GM12878 (cell line): ENCODE data around the gene SMAD2. TPM values are rescaled to one million over a fixed set of nuclear protein-coding genes. Genes with fewer than 3 reads are reported as not detected.

ENCODE experiments used
- ATAC-seq: fragments of 200-7000 bp; cut with Tn5 transposase; 3 replicates; pipeline ENCODE4 v1.9.1; 2020; ENCODE audit warnings: mild to moderate bottlenecking, moderate library complexity
- BruUV-seq: library from RNA; stranded (reverse); fragments of 400-500 nt; replicated peaks from 2 replicates; lab custom pipeline; 2021; lab: Mats Ljungman, UMichigan
- CTCF ChIA-PET: fragments of 300-600 bp; sonication (Branson Sonifier 250); formaldehyde crosslinking; extraction: SDS; loops from one replicate; lab custom pipeline; 2021; ENCODE audit warnings: inconsistent platforms; lab: Yijun Ruan, JAX
- POLR2A ChIA-PET: fragments of 350-600 bp; formaldehyde crosslinking; extraction: SDS; loops from one replicate; lab custom pipeline; 2021; ENCODE audit warnings: inconsistent platforms; lab: Charles Lee
- RAD21 ChIA-PET: fragments of 300-600 bp; sonication (Branson Sonifier 250); formaldehyde crosslinking; loops from one replicate; lab custom pipeline; 2023; ENCODE audit warnings: antibody characterized with exemption; ENCODE audit not compliant: unreplicated experiment; lab: Charles Lee
- SMC1A ChIA-PET: fragments of 300-600 bp; sonication (Branson Sonifier 250); formaldehyde crosslinking; loops from one replicate; lab custom pipeline; 2023; ENCODE audit not compliant: unreplicated experiment, uncharacterized antibody; lab: Charles Lee
- DNase-seq: peaks from one replicate; pipeline ENCODE4 v3.0.0-alpha.2; 2011; ENCODE audit warnings: low read depth, low spot score
- FAIRE-seq: peaks from 3 replicates; lab custom pipeline; 2011; peaks lifted over from hg19 to GRCh38; lab: Jason Lieb, UNC
- H2AFZ ChIP-seq: 2 replicates; pipeline ENCODE4 v1.6.0; 2011; ENCODE audit warnings: low read depth, low read length, control low read depth; ENCODE audit not compliant: control insufficient read depth
- H3K27ac ChIP-seq: 2 replicates; pipeline ENCODE4 v1.5.1; 2011; ENCODE audit warnings: control low read depth; ENCODE audit not compliant: control insufficient read depth, insufficient read depth
- H3K27me3 ChIP-seq, 2 experiments: replicated peaks in 1 of 2; 2 replicates each; pipeline versions ENCODE4 v1.6.0 to v1.6.1; 2011; ENCODE audit warnings: low read length in 1 of 2; ENCODE audit not compliant: control insufficient read depth in 2 of 2, insufficient read depth in 2 of 2
- H3K36me3 ChIP-seq, 2 experiments: 2 replicates each; pipeline ENCODE4 v1.5.1; 2011; ENCODE audit warnings: low read length in 1 of 2; ENCODE audit not compliant: control insufficient read depth in 2 of 2, insufficient read depth in 2 of 2
- H3K4me1 ChIP-seq: 2 replicates; pipeline ENCODE4 v1.6.1; 2011; ENCODE audit warnings: mild to moderate bottlenecking, low read length, moderate library complexity, mixed read lengths; ENCODE audit not compliant: control insufficient read depth, insufficient read depth
- H3K4me2 ChIP-seq: 2 replicates; pipeline ENCODE4 v1.6.0; 2011; ENCODE audit warnings: control low read depth; ENCODE audit not compliant: control insufficient read depth, insufficient read depth
- H3K4me3 ChIP-seq: fragments of 200-600 bp; sonication (generic); 2 replicates; pipeline ENCODE4 v1.5.1; 2016
- H3K79me2 ChIP-seq: 2 replicates; pipeline ENCODE4 v1.6.0; 2011; ENCODE audit warnings: low read length; ENCODE audit not compliant: control insufficient read depth, insufficient read depth
- H3K9ac ChIP-seq: 2 replicates; pipeline ENCODE4 v1.8.0; 2011; ENCODE audit warnings: low read length, control low read depth, mixed read lengths; ENCODE audit not compliant: control insufficient read depth, insufficient read depth
- H3K9me3 ChIP-seq: replicated peaks from 3 replicates; pipeline ENCODE4 v1.5.1; 2011; ENCODE audit warnings: mild to moderate bottlenecking, low read length; ENCODE audit not compliant: control insufficient read depth, insufficient read depth
- H4K20me1 ChIP-seq: 2 replicates; pipeline ENCODE4 v1.6.0; 2011; ENCODE audit not compliant: control insufficient read depth, insufficient read depth
- CREB1 ChIP-seq: IDR thresholded peaks from 2 replicates; pipeline ENCODE4 v1.6.1; 2012; ENCODE audit warnings: low read depth, mild to moderate bottlenecking, inconsistent platforms
- EED ChIP-seq: sonication (generic); IDR thresholded peaks from 2 replicates; pipeline ENCODE4 v1.6.1; 2016; ENCODE audit warnings: antibody characterized with exemption, low read depth
- EP300 ChIP-seq, 2 experiments: fragments of 150-350 bp in 1 of 2; IDR thresholded peaks; 2 replicates each; pipeline ENCODE4 v1.6.1; 2011 to 2012; ENCODE audit warnings: low read depth in 2 of 2, low read length in 2 of 2, borderline replicate concordance in 1 of 2, improper control_type of control experiment in 1 of 2, inconsistent platforms in 1 of 2; ENCODE audit not compliant: control insufficient read depth in 1 of 2
- FOXK2 ChIP-seq: fragments of 450-650 bp; IDR thresholded peaks from 2 replicates; pipeline ENCODE4 v1.6.1; 2017; ENCODE audit warnings: mild to moderate bottlenecking, moderate library complexity
- FOXM1 ChIP-seq: IDR thresholded peaks from 2 replicates; pipeline ENCODE4 v1.6.1; 2012; ENCODE audit warnings: low read depth, mild to moderate bottlenecking, inconsistent platforms, low read length, moderate library complexity
- IRF4 ChIP-seq: IDR thresholded peaks from 2 replicates; pipeline ENCODE4 v1.6.1; 2011; ENCODE audit warnings: low read depth, low read length
- NFXL1 ChIP-seq: fragments of 450-650 bp; IDR thresholded peaks from 2 replicates; pipeline ENCODE4 v1.6.1; 2017; ENCODE audit warnings: antibody characterized with exemption, mild to moderate bottlenecking, borderline replicate concordance
- PML ChIP-seq: IDR thresholded peaks from 2 replicates; pipeline ENCODE4 v1.6.1; 2012; ENCODE audit warnings: low read length, inconsistent platforms
- POU2F2 ChIP-seq: IDR thresholded peaks from 3 replicates; pipeline ENCODE4 v1.6.1; 2011; ENCODE audit warnings: low read depth, mild to moderate bottlenecking, low read length, borderline replicate concordance
- SMAD5 ChIP-seq: IDR thresholded peaks from 2 replicates; pipeline ENCODE4 v1.6.1; 2016; ENCODE audit warnings: antibody characterized with exemption, low read depth
- ZBTB40 ChIP-seq: fragments of 450-650 bp; IDR thresholded peaks from 2 replicates; pipeline ENCODE4 v1.6.1; 2016; ENCODE audit warnings: mild to moderate bottlenecking, moderate library complexity, borderline replicate concordance
- WGBS: methylation state at CpG from one replicate; pipeline ENCODE4 v1.1.6; 2016; ENCODE audit warnings: low lambda C conversion rate; ENCODE audit not compliant: insufficient replicate concordance, insufficient coverage; ENCODE audit errors: missing lambda C conversion rate; 5-methylcytosine and 5-hydroxymethylcytosine counted together
- in situ Hi-C: fragments of 300-500 bp; cut with MboI; formaldehyde crosslinking; loops from 9 replicates; pipeline ENCODE4 v1.14.3; 2018; ENCODE audit warnings: mixed read lengths
- intact Hi-C: fragments of 100-400 bp; cut with micrococcal nuclease; formaldehyde crosslinking; loops from one replicate; pipeline ENCODE4 v1.14.2; 2022; ENCODE audit not compliant: unreplicated experiment
- polyA plus RNA-seq, 11 experiments: library from polyadenylated mRNA; depleted of rRNA in 4 of 11; unstranded in 6 of 11; stranded (reverse) in 5 of 11; fragments of >200 nt; fragmentation: Nextera tagmentation in 4 of 11; fragmentation: Illumina TruSeq in 1 of 11; extraction: Ambion mirVana in 4 of 11; extraction: Trizol in 1 of 11; gene quantifications; 1 replicate in 1 of 11; 2 replicates in 10 of 11; pipeline versions ENCODE4 v1.2.1 to v1.2.3, GENCODE V29; 2011 to 2016; ENCODE audit warnings: inconsistent platforms in 2 of 11, missing spikeins in 2 of 11, low read depth in 1 of 11
- total RNA-seq, 4 experiments: library from RNA; depleted of rRNA in 3 of 4; stranded (reverse); fragments of >200 nt in 3 of 4; fragmentation: Illumina TruSeq in 1 of 4; extraction: Trizol in 1 of 4; gene quantifications; 2 replicates each; pipeline versions ENCODE4 v1.2.1 to v1.2.3, GENCODE V29; 2013 to 2021
- TF ChIP-seq, protein P1 (sequence below): fragments of 150-350 bp; IDR thresholded peaks from 2 replicates; pipeline ENCODE4 v1.6.1; 2016; ENCODE audit warnings: low read depth, low read length
- TF ChIP-seq, protein P2 (sequence below): fragments of 450-650 bp; IDR thresholded peaks from 2 replicates; pipeline ENCODE4 v1.6.1; 2017; ENCODE audit warnings: antibody characterized with exemption, mild to moderate bottlenecking, moderate library complexity

Gene SMAD2
- total and polyA plus RNA-seq, 10 of the 15 experiments (the other 5 are each of a cell fraction or from before 2014, with no cell fraction given) = 28.8 to 111 (median 65.8) TPM

- in situ Hi-C loops (no loop called here), intact Hi-C loops (no loop called here)
- Histone ChIP-seq H3K9ac (no peak overlapping the region), H3K27ac (no peak overlapping the region), H4K20me1 (no peaks in the 10 kb centered on the region), H3K36me3 (no peaks in the 10 kb centered on the region), H2AFZ (no peak overlapping the region), H3K4me3 (no peak overlapping the region), H3K9me3 (no peaks in the 10 kb centered on the region; the same call in 2 of the 3 replicates), H3K4me2 (no peak overlapping the region), H3K79me2 (no peaks in the 10 kb centered on the region), H3K27me3 (no peaks in the 10 kb centered on the region), H3K4me1 (no peaks in the 10 kb centered on the region)
- TF ChIP-seq FOXK2 (no peak), PML (no peak), EED (no peak), SMAD5 (no peak), IRF4 (no peak), ZBTB40 (no peak), EP300 (IDR thresholded peaks at IDR 0.05; ENCODE audit: borderline replicate concordance in 1 of 2, control insufficient read depth in 1 of 2, low read depth in 2 of 2, low read length in 2 of 2) (no peak), POU2F2 (no peak), FOXM1 (no peak), NFXL1 (no peak), CREB1 (no peak)
- TF ChIP-seq, protein P1, sequence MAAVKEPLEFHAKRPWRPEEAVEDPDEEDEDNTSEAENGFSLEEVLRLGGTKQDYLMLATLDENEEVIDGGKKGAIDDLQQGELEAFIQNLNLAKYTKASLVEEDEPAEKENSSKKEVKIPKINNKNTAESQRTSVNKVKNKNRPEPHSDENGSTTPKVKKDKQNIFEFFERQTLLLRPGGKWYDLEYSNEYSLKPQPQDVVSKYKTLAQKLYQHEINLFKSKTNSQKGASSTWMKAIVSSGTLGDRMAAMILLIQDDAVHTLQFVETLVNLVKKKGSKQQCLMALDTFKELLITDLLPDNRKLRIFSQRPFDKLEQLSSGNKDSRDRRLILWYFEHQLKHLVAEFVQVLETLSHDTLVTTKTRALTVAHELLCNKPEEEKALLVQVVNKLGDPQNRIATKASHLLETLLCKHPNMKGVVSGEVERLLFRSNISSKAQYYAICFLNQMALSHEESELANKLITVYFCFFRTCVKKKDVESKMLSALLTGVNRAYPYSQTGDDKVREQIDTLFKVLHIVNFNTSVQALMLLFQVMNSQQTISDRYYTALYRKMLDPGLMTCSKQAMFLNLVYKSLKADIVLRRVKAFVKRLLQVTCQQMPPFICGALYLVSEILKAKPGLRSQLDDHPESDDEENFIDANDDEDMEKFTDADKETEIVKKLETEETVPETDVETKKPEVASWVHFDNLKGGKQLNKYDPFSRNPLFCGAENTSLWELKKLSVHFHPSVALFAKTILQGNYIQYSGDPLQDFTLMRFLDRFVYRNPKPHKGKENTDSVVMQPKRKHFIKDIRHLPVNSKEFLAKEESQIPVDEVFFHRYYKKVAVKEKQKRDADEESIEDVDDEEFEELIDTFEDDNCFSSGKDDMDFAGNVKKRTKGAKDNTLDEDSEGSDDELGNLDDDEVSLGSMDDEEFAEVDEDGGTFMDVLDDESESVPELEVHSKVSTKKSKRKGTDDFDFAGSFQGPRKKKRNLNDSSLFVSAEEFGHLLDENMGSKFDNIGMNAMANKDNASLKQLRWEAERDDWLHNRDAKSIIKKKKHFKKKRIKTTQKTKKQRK = no peak
- TF ChIP-seq, protein P2, sequence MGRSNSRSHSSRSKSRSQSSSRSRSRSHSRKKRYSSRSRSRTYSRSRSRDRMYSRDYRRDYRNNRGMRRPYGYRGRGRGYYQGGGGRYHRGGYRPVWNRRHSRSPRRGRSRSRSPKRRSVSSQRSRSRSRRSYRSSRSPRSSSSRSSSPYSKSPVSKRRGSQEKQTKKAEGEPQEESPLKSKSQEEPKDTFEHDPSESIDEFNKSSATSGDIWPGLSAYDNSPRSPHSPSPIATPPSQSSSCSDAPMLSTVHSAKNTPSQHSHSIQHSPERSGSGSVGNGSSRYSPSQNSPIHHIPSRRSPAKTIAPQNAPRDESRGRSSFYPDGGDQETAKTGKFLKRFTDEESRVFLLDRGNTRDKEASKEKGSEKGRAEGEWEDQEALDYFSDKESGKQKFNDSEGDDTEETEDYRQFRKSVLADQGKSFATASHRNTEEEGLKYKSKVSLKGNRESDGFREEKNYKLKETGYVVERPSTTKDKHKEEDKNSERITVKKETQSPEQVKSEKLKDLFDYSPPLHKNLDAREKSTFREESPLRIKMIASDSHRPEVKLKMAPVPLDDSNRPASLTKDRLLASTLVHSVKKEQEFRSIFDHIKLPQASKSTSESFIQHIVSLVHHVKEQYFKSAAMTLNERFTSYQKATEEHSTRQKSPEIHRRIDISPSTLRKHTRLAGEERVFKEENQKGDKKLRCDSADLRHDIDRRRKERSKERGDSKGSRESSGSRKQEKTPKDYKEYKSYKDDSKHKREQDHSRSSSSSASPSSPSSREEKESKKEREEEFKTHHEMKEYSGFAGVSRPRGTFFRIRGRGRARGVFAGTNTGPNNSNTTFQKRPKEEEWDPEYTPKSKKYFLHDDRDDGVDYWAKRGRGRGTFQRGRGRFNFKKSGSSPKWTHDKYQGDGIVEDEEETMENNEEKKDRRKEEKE = no peak
- RAD21 ChIA-PET = no interaction called here
- WGBS = 55% methylated on average over 4 of the region's 4 CpGs
- no TSS peak for BruUV-seq
- SMC1A ChIA-PET = interaction anchor here (1.4 kb wide), 1 partner anchor 17 kb away, joined by 4 read pairs; no protein-coding TSS in a partner anchor
- FAIRE-seq (no peak), ATAC-seq (no peak), DNase-seq (no peak)
- CTCF ChIA-PET = no interaction called here
- POLR2A ChIA-PET = no interaction called here
Measured at GRCh38 chr18:47964053-47964452, 33.6 kb upstream of the SMAD2 start.
